ENCODE results near the gene ZNF256. TPM values are rescaled to one million over a fixed set of nuclear protein-coding genes. Genes with fewer than 3 reads are reported as not detected.

ZNF256 gene
- total RNA-seq, result 19.7 TPM

DNA sequence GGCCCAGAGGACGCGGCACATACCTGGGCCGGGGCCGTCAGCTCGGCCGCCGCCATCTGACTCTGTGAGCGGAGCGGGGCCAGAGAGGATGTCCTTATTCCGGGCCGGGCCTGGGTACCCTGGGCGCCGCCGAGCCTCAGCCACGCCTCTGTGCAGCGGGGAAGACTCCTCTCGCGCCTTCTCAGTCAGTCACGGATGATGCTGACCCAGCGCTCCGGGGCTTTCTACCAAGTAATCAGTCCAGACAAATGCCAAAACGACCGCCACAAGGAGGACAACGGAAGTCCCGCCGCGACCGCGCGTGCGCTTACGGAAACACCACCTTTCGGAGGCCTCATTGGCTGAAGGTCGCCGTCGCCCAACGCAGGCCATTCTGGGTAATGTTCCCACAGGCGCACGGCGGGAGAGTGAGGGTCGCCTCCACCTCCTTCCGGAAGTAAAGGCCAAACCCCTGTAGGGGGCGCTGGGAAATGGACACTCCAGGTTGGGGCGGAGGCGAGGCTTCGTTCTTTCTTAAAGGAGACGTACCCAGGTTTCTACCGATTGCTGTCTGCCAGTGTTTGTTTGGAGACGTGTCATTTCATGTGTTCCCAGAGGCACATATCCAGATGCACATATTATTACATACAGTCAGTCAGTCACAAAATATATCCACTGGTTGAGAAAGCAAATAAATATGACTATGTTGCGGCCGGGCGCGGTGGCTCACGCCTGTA lies at the start of gene ZNF256:
Gene ZNF256, minus strand, starts transcription at position 288 of the 716 bp plus-strand sequence. Its CDS starts 232 bp downstream, at position 56.

DNA sequence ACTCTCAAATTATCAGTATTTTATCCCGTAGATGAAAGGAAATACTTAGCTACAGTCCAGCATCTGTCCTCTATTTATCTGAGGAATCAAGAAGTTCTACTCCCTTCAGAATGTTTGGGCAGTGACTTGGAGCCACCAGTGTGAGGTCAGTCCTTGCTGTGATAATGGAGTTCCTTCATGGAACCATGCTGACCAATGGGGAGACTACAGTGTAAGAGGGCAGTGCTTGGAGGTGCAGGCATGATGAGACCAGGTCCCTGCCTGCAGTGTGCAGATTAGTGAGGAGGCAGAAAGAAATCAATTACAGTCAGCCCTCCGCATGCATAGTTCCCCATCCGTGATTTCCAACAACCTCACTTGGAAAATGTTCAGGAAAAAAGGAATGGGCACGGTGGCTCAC lies 26.9 kb upstream of the ZNF256 start, which contains the start of gene C19orf18:
Gene C19orf18, minus strand, starts transcription at position 101 of the 400 bp plus-strand sequence. CDS start 102 bp downstream, outside the sequence.

DNA sequence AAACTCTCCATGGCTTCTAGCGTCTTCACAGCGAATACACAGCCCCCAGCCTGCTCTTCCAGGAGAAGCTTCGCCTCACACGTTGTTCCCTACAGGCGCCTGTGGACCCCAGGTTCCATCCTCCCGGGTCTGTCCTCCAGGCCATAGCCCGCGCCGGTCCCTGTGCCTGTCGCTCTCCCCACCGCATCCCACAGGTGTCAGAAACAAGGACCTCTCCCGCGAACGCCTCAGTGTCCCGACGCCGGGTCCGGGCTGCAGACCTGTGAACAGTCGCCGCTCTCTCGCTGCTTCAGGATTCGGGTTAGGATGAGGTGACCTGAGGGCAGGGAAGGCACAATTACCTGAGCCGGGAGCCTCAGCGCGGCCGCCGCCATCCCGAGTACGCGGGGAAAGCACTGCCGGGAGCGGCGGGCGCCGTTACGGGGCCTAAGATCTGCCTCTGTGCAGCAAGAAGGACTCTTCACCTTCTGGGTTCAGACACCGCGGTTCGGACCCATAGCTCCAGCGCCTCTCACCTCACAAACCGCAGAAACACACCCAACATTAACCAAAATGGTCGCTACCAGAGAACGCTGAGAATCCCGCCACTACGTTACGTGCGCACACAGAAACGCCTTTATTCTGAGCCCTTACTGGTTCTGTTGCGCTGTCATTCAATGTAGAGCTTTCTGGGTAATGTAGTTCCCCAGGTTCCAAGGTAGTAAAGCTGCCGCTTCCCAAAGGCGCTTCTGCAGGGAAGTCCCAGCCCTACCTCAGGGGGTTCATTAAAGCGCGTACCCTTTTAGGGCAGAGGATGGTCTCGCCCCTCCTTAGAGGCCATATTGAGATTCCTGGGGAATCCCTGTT lies 12.5 kb downstream of the ZNF256 start, which contains the start of gene ZNF418:
Gene ZNF418, minus strand, starts transcription at position 583 of the 846 bp plus-strand sequence. CDS start 1,580 bp downstream, outside the sequence.

DNA sequence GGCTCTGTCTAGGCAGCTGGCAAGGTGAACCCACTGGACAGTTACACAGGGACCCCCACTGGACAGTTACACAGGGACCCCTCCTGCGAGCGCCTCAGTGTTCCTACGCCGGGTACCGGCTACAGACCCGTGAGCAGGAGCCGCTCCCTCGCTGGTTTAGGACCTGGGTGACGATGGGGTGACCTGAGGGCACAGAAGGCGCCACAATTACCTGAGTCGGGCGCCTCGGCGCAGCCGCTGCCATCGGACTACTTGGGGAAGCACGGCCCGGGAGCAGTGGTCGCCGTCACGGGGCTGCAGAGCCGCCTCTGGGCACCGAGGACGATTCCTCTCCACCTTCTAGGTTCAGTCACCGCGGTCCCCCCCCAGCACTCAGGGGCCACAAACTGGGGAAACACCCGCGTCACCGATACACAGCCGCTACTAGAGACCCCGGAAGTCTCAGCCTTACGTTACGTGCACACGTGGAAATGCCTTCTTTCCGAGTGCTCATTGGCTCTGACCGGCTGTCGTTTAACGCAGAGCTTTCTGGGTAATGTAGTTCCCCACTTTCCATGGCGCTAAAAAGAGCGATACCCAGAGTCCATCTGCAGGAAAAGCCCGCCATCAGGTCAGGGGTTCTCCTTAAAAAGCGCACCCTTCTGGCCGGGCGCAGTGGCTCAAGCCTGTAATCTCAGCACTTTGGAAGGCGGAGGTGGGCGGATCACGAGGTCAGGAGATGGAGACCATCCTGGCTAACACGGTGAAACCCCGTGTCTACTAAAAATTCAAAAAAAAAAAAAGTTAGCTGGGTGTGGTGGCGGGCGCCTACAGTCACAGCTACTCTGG lies 31.1 kb downstream of the ZNF256 start, which contains the start of gene ZNF417:
Gene ZNF417, minus strand, starts transcription at position 425 of the 828 bp plus-strand sequence. Its CDS starts 181 bp downstream, at position 244.

Other genes with a start within 250 kb of the ZNF256 start
- gene ZNF154, start 238.5 kb downstream of the ZNF256 start, total RNA-seq, result 81.7 TPM
- 33.2 TPM for gene ZNF671, start 220.1 kb downstream of the ZNF256 start, total RNA-seq
- gene ZNF776, start 200.9 kb downstream of the ZNF256 start, total RNA-seq, result 57.3 TPM
- gene ZNF586, start 178.0 kb downstream of the ZNF256 start, total RNA-seq, result 79.5 TPM
- gene ZNF552, start 132.8 kb downstream of the ZNF256 start, total RNA-seq, result 20.3 TPM
- gene ZNF587B, start 117.4 kb downstream of the ZNF256 start, total RNA-seq, result 53.5 TPM
- gene ZNF587, start 97.8 kb downstream of the ZNF256 start, total RNA-seq, result 51.0 TPM
- 89.8 TPM for gene ZNF814, start 58.7 kb downstream of the ZNF256 start, total RNA-seq
- gene ZNF417, start 31.1 kb downstream of the ZNF256 start, total RNA-seq, result 61.7 TPM
- gene ZNF418, start 12.3 kb downstream of the ZNF256 start, total RNA-seq, result 65.7 TPM
- not detected for gene C19orf18, start 26.8 kb upstream of the ZNF256 start, total RNA-seq
- gene ZNF606, start 55.1 kb upstream of the ZNF256 start, total RNA-seq, result 65.1 TPM
- gene ZSCAN1, start 86.3 kb upstream of the ZNF256 start, total RNA-seq, result 0.94 TPM
- 40.4 TPM for gene ZNF135, start 111.6 kb upstream of the ZNF256 start, total RNA-seq
- gene ZSCAN18, start 150.5 kb upstream of the ZNF256 start, total RNA-seq, result 117 TPM
- 28.5 TPM for gene ZNF329, start 203.1 kb upstream of the ZNF256 start, total RNA-seq
- gene ZNF274, start 235.4 kb upstream of the ZNF256 start, total RNA-seq, result 43.8 TPM